Thoracic aorta (tissue), 2 donors: ENCODE data around the gene PPP1R17. TPM values are rescaled to one million over a fixed set of nuclear protein-coding genes. Genes with fewer than 3 reads are reported as not detected.

Source experiments
- ATAC-seq: fragments of 150-250 bp; one replicate; pipeline ENCODE4 v1.8.0; 2017; ENCODE audit warnings: low read depth; ENCODE audit not compliant: insufficient number of reproducible peaks, low FRiP score
- DNase-seq: peaks from one replicate; pipeline ENCODE4 v3.0.0-alpha.2; 2020; ENCODE audit warnings: low spot score
- H3K27ac ChIP-seq, 2 donors: fragments of 200-600 bp; sonication (generic); 1 replicate in 1 of 2; 2 replicates in 1 of 2; pipeline ENCODE4 v1.5.1; 2016; ENCODE audit warnings: mild to moderate bottlenecking in 2 of 2, moderate library complexity in 2 of 2
- H3K27me3 ChIP-seq: fragments of 200-600 bp; sonication (generic); replicated peaks from 2 replicates; pipeline ENCODE4 v1.6.0; 2016; ENCODE audit warnings: mild to moderate bottlenecking; ENCODE audit not compliant: insufficient read depth
- H3K36me3 ChIP-seq: fragments of 200-600 bp; sonication (generic); one replicate; pipeline ENCODE4 v1.5.1; 2016
- H3K4me1 ChIP-seq, 2 donors: fragments of 200-600 bp; sonication (generic); 1 replicate in 1 of 2; 2 replicates in 1 of 2; pipeline versions ENCODE4 v1.5.1 to v1.6.0; 2016; ENCODE audit warnings: low read depth in 2 of 2, mild to moderate bottlenecking in 1 of 2; ENCODE audit not compliant: control insufficient read depth in 1 of 2
- H3K4me3 ChIP-seq: fragments of 200-600 bp; sonication (generic); 2 replicates; pipeline ENCODE4 v1.5.1; 2016; ENCODE audit warnings: mild to moderate bottlenecking
- H3K9me3 ChIP-seq: fragments of 200-600 bp; sonication (generic); 2 replicates; pipeline ENCODE4 v1.5.1; 2016
- total RNA-seq, 2 donors: library from RNA; depleted of rRNA; stranded (reverse); fragments of >200 nt; gene quantifications; one replicate each; pipeline versions ENCODE4 v1.1.0 to v1.2.3, GENCODE V29; 2016
- TF ChIP-seq, protein P1 (sequence below): fragments of 200-600 bp; sonication (generic); IDR thresholded peaks from one replicate; pipeline ENCODE4 v1.5.1; 2019; ENCODE audit warnings: antibody characterized with exemption

The PPP1R17 gene
- total RNA-seq, 2 donors from 2014 or later: not detected

DNA sequence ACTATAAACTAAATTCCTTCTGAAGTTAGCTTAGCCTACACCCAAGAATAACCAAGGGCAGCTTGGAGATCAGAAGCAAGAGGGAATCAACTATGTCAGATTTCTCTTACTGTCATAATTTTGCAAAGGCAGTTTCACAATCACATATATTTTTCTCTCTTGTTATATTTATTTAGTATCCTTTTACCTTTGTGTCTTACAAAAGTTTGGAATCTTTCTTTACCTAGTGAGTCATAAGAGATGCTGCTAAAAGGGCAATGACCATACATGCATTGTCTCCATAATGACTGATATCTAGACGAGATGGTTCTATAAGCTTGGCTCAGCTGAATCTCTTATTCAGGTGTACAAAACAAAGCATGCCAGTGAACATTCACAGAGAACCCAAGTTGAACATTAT is 61.1 kb downstream of the PPP1R17 start:
- H3K4me3 ChIP-seq: no peak overlapping the region
- H3K9me3 ChIP-seq: no peaks in the 10 kb centered on the region
- H3K4me1 ChIP-seq: no peaks in the 10 kb centered on the region
- DNase-seq: no peak
- TF ChIP-seq, protein P1, sequence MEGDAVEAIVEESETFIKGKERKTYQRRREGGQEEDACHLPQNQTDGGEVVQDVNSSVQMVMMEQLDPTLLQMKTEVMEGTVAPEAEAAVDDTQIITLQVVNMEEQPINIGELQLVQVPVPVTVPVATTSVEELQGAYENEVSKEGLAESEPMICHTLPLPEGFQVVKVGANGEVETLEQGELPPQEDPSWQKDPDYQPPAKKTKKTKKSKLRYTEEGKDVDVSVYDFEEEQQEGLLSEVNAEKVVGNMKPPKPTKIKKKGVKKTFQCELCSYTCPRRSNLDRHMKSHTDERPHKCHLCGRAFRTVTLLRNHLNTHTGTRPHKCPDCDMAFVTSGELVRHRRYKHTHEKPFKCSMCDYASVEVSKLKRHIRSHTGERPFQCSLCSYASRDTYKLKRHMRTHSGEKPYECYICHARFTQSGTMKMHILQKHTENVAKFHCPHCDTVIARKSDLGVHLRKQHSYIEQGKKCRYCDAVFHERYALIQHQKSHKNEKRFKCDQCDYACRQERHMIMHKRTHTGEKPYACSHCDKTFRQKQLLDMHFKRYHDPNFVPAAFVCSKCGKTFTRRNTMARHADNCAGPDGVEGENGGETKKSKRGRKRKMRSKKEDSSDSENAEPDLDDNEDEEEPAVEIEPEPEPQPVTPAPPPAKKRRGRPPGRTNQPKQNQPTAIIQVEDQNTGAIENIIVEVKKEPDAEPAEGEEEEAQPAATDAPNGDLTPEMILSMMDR: no peak
- H3K27ac ChIP-seq: no peak overlapping the region
- no peaks in the 10 kb centered on the region for H3K27me3 ChIP-seq
- no peak for ATAC-seq
- H3K36me3 ChIP-seq: no peaks in the 10 kb centered on the region

DNA sequence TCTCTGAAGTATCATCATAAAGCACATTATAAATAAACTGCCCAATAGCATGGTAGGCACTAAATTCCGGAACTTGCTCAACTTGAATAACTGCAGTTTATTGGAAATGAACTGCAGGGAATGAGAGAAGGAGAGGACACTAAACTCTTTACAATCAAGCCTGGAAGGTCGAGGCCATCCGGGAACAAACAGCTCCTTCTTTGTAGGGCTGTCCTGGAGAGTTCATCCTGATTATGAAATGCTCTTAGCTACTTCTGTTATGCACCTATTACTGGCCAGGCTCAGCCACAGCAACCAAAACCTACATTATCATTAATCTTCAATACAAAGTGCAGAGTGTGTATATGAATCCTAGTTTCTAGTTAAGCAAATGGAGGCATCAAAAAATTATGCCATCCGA is 64.7 kb downstream of the PPP1R17 start:
- Histone ChIP-seq H3K27me3 (no peaks in the 10 kb centered on the region), H3K27ac (no peak overlapping the region), H3K36me3 (no peaks in the 10 kb centered on the region), H3K4me1 (no peaks in the 10 kb centered on the region), H3K4me3 (no peak overlapping the region), H3K9me3 (no peaks in the 10 kb centered on the region)
- ATAC-seq: no peak
- TF ChIP-seq, protein P1: no peak
- no peak for DNase-seq

Other genes with a start within 250 kb of the PPP1R17 start
- not detected for gene ITPRID1, start 173.1 kb upstream of the PPP1R17 start, total RNA-seq